ENCODE data around the gene ZNF778. TPM values are rescaled to one million over a fixed set of nuclear protein-coding genes. Genes with fewer than 3 reads are reported as not detected.

Gene ZNF778
- total and polyA plus RNA-seq, 2 of the 13 experiments (the other 11 are each of a cell fraction or from before 2014, with no cell fraction given) = 3.8 to 7.2 TPM

- TF ChIP-seq BCLAF1 (IDR thresholded peaks at IDR 0.05) (no peak), ARID3A (IDR thresholded peaks at IDR 0.05; ENCODE audit: low read depth, low read length) (no peak), SIX4 (CRISPR knock-in tag; IDR thresholded peaks at IDR 0.05) (no peak), ZFP41 (CRISPR knock-in tag; IDR thresholded peaks at IDR 0.05; ENCODE audit: borderline replicate concordance) (no peak), KAT8 (CRISPR knock-in tag; IDR thresholded peaks at IDR 0.05) (no peak), FOXP4 (CRISPR knock-in tag; IDR thresholded peaks at IDR 0.05) (no peak), ZNF44 (CRISPR knock-in tag; IDR thresholded peaks at IDR 0.05) (0 out of 2 replicates have a peak, but pooled peaks have one; percentile 43), SMAD1 (CRISPR knock-in tag; IDR thresholded peaks at IDR 0.05; ENCODE audit: borderline replicate concordance, low read depth) (no peak), HNRNPL (IDR thresholded peaks at IDR 0.05; ENCODE audit: low read depth, low read length) (0 out of 2 replicates have a peak, but pooled peaks have one; percentile 15), ZNF34 (CRISPR knock-in tag; IDR thresholded peaks at IDR 0.05; ENCODE audit: borderline replicate concordance) (no peak), NFKBIZ (CRISPR knock-in tag; IDR thresholded peaks at IDR 0.05) (no peak), RAD21 (CRISPR knock-in tag; IDR thresholded peaks at IDR 0.05) (no peak), GABPB1 (CRISPR knock-in tag; IDR thresholded peaks at IDR 0.05) (no peak), SMARCC2 (IDR thresholded peaks at IDR 0.05) (no peak), ATF7 (IDR thresholded peaks at IDR 0.05) (no peak), ATF7 (CRISPR knock-in tag; IDR thresholded peaks at IDR 0.05) (no peak), POLR2AphosphoS5 (IDR thresholded peaks at IDR 0.05; ENCODE audit: low read depth, low read length) (no peak), ZFP36L1 (CRISPR knock-in tag; IDR thresholded peaks at IDR 0.05) (no peak), ZMYM3 (CRISPR knock-in tag; IDR thresholded peaks at IDR 0.05) (no peak), MTERF4 (CRISPR knock-in tag; IDR thresholded peaks at IDR 0.05) (no peak)
These were observed 44.9 kb upstream of the ZNF778 start (continued) for GRCh38 chr16:89172528-89173173.

All from HepG2 (cell line).